Measurements from ENCODE around the gene CCDC85C.

Gene CCDC85C

DNA sequence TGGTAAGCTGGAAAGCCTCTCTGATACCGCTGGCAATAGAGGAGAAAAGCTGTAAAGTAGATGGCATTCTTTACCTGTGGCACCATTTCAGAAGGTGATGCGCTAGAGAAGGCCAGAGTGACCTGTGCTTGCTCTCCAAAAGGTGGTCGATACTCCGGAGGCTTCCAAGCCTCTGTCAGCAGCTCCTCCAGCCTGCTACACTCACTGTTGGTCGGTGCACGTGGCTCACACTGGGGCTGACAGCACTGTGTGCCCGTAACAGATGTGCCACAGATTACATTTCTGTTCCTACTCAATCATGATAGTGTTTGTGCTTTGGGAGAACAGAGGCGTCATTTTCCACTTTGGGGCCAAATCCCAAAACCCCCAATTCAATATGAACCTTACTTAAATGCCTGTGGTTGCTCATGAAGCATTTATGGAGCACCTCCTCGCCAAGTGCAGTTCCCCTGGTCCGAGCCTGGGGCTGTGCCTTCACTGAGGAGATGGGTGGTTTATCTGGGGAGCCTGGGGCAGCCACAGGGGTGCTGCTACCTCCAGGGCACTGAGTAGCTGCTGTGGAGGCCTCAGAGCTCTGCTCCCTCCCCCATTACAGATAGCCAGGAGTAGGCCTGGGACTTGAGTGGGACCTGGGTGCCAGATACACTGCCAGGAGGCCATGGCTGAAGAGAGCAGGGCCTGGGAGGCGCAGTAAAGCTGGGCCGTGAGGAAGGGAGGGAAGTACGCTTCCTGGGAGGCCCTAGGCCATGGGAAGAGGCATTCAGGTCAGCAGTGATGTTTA lies 96.0 kb downstream of the CCDC85C start:
- DNase-seq: no peak

DNA sequence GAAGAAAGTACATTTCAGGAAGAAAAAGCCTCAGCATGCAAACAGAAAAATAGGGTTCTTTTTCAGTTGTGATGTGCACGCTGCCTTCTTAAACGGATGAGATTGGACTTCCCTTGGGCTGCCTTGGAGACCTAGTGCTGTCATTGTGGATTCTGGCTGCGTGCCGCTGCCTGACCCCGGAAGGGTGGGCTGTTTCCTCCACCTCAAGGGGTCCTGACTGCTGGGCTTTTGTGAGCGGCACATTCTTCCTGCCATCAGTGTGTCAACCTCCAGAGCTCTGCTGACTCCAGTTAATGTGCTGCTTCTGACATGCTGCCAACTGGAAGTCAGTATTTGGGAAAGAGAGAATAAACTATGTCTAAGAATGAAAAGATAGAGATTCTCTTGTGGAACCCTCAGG lies 97.7 kb downstream of the CCDC85C start:
- DNase-seq: no peak

DNA sequence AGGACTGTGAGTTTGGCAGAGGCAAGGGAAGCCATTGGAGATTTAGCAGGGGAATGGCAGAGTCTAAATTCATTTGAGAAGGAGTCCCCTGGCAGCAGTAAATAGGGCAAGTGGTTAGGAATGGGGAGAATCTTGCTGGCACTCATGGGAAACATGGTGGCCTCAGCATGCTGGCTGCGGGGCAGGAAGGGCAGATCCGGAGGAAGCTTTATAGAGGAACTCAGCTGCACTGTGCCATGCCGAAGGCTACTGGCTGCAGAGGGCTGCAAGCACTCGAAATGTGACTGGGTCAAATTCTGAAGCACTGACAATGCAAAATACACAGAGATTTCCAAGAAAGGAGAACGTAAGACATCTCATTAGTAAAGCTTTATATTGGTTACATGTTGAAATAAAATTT lies 98.9 kb downstream of the CCDC85C start:
- DNase-seq: no peak

DNA sequence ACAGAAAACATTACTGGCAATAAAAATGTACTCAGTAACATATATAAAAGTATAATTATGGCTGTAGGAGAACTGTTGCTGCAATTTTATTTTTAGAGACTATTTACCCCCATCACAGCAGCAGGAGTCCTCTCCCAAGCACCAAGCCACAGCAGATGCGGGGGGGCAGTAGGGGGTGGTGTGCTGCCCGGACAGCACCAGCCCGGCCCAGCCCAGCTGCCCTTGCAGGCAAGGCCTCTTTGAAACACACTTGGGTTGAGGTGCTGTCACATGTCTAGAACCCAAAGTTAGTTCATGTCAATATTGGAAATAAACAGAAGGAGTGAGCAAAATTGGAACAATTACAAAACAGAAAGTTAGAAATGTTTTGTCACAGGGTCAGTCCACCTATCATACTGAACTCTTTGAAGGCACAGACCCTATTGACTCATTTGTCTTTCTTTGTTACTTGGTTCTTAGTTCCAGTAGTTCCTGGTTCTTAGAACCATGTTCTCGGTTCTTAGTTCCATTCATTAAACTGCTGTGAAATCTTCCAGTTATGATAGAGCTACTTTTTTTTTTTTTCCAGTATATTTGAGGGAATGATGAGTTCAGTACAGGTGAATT lies 100.1 kb downstream of the CCDC85C start:
- DNase-seq: no peak

DNA sequence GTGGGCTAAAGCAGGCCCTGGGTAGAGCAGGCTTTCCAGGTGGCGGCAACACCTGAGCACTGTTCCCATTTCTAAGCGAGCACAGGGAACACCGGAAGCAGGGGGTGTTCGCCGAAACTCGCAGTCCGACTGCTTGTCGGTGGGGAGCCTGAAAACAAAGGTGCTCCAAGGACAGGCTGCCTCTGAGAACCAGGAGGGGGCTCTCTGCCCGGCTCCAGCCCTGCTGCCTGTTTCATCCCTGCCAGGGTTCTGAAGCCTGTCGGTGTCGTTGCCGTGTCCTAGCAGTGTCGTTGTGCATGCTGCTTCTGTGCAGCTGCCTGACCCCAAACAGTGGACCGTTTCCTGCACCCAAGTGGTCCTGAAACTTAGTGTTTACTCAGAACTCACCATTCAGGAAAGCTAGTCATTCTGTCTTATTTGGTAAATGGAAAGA lies 101.0 kb downstream of the CCDC85C start:
- no peak for DNase-seq

DNA sequence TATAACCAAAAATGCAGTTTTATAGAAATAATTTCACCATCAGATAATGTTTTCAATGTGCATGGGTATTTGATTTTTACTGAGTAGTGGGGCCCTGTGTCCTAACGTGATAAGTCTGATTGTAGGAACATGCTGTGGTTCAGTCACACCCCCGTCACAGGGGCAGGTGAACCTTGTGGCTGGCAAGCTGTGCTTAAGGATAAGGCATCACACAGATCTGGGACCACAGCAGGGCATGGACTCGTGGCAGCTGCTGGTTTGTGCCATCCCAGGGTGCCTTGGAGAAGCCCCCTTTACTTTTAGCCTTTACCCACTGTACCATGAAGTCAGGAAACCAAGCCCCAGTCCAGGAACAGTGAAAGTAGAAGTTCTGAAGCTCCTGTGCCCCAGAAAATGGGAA lies 106.1 kb downstream of the CCDC85C start:
- no peak for DNase-seq

DNA sequence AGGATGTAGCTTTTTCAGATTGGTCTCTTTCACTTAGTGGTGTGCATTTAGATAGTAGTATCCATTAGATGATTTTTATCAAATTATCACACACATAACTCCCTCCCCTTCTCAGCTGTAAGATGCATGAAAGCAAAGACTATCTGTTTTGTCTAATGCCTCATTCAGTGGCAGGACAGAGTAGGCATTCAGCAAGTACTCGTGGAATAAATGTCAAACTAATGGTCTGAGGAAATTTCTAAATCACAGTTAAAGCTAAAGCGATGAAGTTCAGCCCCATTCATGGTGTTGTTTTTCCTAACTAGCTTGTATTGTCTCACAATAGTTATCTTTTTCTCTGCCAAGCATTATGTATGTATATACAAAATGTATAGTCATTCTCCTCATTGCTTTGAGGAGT lies 106.7 kb downstream of the CCDC85C start:
- DNase-seq: no peak

DNA sequence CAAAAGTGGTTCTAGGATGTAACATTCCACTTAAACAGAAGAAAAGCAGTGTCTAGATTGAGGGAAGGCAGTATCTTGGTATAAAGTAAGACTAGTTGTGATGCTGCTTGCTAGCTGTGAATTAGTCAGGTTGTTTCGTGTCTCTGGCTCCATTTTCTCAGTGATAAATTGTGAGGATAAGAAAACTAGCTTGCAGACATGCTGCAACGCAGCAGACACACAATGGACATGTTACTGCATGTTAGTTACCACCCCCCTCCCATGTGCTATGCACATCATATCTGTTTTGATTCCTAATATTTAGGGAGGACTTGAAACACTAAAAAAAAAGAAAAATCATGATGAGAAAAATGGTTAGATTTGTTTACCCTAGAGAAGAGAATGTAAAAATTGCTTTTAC lies 119.9 kb downstream of the CCDC85C start:
- DNase-seq: no peak

DNA sequence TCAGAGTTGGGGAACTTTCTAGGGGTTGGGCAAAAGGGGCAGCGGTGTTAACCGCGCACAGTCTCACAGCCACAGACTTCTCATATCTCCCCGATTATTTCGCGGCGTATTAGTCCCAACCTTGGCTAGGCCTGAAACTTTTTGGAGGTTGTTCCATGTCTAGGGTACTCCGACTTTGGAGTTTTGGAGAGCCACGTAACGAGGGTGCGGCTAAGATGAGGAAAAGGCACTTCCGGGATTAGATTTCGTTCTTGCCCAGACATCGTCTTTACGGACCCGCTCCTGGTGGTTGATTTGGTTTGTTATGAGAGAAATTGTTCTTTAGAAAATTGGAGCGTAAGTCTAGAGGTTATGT lies 122.3 kb downstream of the CCDC85C start:
- no peak for DNase-seq

DNA sequence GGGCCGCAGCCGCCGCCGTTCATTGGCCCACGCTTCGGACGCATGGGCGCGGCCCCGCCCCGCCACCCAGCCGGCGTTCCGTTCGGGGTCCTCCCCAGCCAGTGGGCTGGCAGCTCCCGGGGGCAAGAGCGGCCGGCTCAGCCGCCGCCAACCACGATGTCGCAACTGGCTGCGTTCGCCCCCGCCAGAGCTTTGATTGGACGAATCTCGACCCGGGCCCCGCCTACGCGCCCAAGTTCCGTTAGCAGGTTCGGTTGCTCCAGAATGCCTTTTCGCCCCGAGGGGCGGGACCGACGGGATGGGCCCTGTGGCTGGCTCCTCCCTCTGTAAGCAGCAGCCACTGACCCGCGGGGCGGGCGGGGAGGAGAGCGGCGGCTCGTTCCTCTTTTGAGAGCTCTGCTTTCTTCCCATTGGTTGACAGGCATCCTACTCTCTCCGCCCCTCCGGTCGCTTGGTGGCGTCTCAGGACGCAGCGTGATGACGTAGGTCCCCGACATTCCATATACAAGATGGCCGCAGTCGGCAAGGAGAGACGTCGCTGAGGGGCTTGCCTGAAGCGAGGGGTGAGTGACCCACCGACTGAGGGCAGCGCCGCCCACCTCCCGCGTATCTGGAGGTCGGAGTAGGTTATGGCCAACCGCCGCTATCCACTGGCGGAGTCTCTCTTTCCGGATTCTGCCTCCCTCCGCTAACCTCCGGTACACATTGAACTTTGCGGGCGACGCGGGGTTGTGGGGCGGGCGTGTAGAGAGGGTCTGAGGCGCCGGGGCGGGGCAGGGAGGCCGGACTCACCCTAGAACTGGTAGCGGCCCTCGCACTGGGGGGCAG lies 122.9 kb downstream of the CCDC85C start, which contains the start of gene CCNK:
TSS of gene CCNK (plus strand) at position 493 of the 828 bp plus-strand sequence. CDS start 11,269 bp downstream, outside the sequence.
- peak; percentile 99 to 100 for DNase-seq

DNA sequence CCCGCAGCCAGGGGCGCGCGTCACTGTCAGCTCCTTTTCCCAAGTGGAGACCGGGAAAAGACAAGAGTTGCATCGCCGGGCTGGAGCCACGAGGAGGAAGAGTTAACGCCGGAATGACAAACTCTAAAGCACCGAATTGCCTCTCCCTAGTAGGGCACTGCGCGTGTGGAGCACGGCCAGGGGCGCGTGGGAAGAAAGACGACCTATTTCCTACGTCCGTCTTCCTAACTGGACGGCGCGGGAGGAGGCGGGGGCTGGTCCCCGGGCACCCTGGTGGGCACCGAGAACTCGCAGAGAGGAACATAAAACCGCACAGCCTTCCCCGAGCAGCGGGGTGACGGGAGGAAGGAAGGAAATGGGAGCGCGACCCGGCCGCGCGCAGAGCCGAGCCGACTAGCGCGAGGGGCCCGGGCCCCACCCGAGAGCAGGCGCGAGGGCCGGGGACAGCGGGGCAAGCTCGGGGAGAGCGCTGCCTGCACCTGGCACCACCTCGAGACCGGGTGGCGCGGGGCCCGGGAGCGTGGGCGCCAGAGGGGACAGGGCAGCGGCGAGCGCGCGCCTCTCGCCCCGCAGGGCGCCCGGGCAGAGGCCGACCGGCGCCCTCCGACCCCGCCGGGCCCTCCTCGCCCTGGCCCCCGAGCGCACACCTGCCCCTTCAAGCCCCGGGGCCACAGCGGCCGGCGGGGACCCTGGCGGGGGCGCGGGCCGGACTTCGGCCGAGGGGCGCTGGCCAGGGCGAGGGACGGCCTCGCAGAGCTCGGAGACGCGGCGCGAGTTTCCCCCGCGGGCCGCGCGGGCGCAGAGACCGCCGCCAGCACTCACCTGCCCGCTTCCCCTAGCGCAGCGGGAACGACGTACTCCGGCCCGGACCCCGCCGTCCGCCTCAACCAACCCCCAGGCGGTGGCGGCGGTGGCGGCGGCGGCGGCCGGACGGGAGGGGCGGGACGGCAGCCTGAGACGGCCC lies 123.8 kb downstream of the CCDC85C start, which contains the start of gene SETD3:
TSS of gene SETD3 (minus strand) at position 954 of the 964 bp plus-strand sequence. CDS start 15,054 bp downstream, outside the sequence.
- DNase-seq: no peak

DNA sequence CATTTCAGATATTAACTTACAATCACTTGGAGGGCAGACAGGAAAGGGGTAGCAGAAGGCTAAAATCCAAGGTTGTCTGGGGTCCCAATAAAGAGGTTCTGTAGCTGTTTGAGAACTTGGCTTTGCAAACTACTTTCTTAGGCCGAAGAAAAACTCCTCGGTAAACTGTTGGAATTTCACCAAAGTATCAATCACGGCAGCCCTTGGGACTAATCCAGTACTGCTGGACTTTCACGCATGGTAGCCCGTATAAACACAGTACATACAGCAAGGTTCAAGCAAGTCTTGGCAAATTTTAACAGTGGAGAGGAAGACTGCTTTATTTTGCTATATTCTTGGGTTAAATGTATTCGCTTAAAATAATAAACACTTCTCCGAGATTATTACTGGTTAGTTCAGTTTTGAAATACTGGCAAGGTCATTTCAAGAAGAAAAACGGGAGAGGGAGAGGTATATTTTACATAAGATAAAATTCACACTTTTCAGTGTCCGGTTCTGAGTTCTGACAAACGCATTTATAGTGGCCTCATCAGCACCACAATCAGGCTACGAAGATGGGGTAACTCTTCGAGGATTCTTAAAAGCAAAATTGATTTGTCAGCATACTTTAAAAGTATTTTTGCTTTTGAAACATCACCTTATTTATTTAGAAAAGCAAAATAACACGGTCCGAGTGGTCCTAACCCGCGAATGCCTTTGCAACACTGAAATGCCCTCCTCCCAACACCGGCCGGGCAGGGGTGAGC lies 124.7 kb downstream of the CCDC85C start:
- no peak for DNase-seq

DNA sequence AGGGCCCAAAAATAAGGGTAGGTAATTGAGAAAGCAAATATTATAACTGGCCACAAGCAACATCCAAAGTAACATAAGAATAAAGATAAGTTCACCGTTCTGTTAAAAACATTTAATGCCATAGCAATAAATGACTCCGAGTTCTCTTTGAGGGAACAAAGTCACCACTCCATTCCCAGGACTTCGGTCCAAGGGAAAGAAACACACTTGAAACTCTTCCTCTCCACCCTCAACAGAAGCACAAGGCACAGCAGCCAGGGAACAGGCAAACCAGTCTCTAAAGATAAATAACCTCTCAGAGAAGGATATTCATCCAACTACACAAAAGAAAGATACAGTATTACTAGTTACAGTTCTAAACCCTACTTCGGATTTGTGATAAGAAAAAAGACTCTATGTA lies 125.9 kb downstream of the CCDC85C start:
- no peak for DNase-seq

DNA sequence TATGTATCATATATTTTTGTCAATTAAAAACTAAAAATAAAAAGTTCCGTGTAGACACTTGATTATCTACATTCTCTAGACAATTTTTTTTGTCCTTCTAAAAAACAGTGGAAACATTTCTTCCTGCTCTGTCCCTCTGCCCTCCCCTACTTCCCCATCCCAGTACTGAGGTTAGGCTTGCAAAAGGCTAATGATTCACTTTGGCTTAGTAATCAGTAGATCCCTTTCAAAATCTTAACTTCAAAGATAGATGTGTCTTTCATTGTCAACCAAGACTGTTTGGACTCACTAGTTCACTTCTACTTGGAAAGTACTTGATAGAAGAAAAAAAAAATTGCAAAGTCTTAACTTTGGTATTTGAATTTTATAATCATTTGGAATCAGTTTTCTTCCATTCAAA lies 127.1 kb downstream of the CCDC85C start:
- no peak for DNase-seq

DNA sequence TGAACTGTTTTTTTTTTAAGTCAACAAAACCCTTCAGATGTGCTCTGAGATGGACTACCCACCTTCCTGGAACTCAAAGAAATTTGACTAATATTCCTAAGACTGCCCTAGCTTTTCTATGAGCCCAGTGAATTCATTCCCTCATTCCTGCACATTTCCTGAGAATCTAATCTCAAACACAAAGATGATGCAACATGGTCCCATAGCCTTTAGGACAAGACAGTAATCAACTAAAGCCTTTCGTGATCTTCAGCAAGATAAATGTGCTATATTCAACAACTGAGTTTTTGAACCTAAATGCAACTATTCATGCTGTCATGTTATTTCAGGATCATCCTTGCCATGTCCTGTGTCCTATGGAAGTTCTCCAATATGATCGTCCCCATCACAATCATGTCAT lies 128.3 kb downstream of the CCDC85C start:
- no peak for DNase-seq

DNA sequence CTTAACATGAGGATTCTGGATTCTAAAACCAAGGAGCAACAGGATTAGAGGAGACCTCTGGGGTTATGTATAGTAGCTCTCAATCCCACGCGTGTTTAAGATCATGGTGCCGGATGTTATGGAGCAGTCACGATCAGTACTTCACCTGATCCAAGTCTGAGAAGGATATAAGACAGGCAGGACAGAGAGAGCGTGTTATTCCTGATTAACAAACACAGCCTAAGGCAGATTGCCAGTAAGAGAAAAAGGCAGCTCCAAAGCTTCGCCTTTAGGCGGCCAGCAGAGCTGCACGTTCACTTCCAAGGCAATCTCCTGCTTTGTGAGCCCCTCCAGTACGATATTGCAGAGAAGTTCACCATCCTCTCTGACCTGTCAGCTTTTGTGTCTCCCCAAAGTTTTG lies 128.8 kb downstream of the CCDC85C start:
- DNase-seq: no peak

DNA sequence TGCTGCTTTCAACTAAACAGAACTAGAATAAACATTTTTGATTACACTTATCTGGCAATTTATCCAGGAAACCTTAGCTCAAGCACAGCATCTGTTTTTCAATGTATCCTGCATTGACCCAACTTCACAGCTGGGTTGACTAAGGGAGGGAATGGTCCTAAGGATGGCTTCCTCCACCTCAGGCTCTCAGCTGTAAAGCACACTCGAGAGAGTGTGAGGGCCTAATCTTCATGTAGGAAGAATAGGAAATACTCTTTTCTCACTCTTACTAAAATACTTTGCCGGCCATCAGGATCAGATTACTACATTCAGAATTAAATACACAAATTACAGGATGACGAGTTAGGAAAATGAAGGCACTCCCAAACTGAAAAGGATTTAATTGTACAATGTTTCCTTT lies 130.5 kb downstream of the CCDC85C start:
- no peak for DNase-seq

DNA sequence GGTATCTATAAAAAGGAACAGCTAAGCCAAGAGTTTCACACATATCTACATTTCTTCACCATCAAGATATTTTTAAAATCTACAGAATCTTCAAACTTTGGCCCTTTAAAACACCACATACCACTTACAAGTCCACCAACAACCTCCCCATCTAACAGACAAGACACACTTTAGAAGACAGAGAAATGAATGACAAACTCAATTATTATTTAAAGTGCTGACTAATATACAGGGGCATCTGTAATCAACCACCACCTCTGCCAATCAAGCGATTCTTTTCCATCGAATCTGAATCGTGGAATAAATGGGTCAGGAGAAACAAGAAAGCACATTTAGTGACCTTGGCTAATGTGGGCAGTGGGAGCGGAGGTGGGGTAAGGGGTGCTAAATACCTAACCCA lies 131.1 kb downstream of the CCDC85C start:
- no peak for DNase-seq

DNA sequence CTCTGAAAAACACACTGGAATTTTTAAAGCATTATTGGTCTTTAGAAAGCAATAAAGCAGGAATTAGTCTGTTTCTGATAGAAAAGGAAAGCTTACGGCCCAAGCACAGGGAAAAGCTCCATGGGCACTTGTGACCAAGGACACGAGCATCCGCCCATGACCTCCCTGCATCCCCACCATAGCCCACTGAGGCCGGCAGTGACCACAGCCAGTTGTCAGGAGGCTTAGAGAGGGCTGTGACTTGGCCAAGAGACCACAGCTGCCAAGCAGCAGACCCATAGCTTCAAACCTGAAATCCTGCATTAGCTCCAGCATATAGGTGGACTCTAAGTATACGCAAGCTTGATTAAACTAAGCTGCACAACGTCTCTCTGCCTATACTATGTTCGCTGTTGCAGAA lies 132.3 kb downstream of the CCDC85C start:
- DNase-seq: no peak

DNA sequence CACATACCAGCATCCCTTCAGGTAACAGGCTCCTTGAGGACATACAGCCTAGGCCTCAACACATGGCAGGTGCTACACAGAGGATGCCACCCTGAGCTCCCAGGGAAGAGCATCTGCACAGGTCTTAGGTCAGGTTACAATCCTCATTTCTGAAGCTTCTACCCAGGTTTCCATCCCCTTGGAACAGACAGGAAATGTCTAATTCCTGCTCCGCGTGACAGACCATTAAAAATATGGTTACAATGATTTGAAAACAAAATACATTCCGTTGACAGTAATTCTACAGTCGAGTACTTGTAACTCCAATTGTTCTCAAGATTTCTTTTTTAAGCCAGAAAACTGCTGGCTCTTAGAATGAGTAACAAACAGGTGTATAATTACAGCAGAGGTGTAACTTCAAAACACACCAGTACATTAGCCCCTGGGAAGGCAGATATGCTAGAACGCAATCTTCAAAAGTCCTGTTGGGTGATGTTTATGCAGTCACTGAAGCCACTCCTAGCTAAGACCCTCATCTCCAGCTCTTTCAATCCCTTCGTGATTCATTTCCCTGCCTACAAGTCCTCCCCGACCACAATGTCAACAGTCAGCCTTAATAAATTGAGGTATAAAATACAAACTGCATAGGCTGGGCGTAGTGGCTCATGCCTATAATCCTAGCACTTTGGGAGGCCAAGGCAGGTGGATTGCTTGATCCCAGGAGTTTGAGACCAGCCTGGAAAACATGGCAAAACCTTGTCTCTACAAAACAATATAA lies 135.0 kb downstream of the CCDC85C start:
- DNase-seq: peak in 1 of 2 experiments; percentile 16

DNA sequence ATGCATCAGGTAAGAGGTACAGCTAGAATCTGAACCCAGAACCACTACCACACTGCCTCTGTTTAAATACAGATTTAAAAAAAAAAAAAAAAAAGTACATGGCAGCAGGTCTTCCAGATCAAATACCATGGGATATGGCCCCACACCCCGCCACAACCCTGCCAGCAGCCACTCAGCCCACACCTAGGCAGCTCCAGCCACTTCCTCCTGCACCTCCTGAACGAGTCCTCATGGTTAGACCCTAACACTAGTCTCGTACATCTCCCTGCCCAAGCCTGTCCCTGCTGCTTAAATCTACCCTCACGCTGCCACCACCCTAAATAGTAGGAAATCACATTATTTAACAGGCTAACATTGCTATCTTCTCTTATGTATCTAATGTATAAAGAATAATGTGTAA lies 135.9 kb downstream of the CCDC85C start:
- no peak for DNase-seq
